Sciatic nerve (tissue), 2 donors: ENCODE measurements around the gene SLAMF8. TPM values are rescaled to one million over a fixed set of nuclear protein-coding genes. Genes with fewer than 3 reads are reported as not detected.
A peak's percentile ranks its signal among the peaks of the same experiment; 100 is the strongest.

Experiments
- ATAC-seq: fragments of 200-7000 bp; cut with Tn5 transposase; one replicate; pipeline ENCODE4 v1.9.1; 2020; ENCODE audit warnings: mild to moderate bottlenecking, moderate library complexity
- DNase-seq: peaks from one replicate; pipeline ENCODE4 v3.0.0-alpha.2; 2020; ENCODE audit warnings: low spot score
- intact Hi-C: fragments of 100-400 bp; cut with DNase I; formaldehyde crosslinking; loops from one replicate; pipeline ENCODE4 v1.14.2; 2022
- total RNA-seq: library from RNA; stranded (reverse); fragmentation: NEBNext Ultra II Directional; extraction: Animal tissue kit (Norgen Biotek cat#: 25700); gene quantifications from one replicate; pipeline ENCODE4 v1.2.1, GENCODE V29; 2021
- donor health status: DM: no; HTN: no; CAD: no.
- donor health status: DM: no; HTN: no; CAD: no.

The SLAMF8 gene
- total RNA-seq, 1 donor from 2014 or later: 3.3 TPM

DNA sequence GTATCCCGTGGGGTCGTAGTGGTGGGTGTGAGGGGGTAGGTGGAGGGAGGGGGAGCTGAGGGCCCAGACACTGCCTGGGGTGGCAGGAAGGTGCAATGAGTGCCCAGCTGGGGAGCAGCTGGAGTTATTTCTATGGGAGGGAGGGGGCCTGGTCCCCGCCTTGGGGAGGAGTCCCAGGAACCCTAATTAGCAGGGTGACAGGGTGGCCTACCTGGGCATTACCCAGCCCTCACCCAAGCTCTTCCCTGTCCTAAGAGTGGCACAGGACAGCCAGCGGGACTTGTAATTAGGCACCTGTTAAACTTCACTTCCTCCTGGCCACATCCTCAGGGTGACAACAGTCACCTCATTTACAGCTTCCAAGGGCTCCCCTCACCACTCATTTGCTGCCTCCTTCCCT is 35.9 kb downstream of the SLAMF8 start, which contains the start of gene VSIG8:
Gene VSIG8 (minus strand): TSS at position 101 of the 400 bp plus-strand sequence. CDS start 136 bp downstream, outside the sequence.
- intact Hi-C loops: no loop called here
- no peak for DNase-seq
- ATAC-seq: no peak

DNA sequence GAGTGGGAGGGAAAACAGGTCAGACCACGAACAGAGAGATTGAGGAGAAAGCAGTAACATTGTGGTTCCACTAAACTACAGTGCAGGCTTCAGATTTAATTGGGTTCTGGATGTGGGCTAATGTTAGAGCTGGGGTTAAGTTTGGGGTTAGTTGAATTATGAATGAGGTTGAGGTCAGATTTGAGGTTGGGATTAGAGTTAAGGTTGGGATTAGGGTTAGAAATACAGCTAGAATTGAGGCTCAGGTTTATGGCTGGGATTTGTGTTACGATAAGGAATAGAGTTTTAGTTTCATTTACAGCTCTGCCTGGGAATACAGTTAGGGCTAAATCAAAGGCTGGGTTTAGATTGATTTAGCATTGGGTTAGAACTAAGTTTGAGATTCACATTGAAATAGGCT is 37.6 kb downstream of the SLAMF8 start:
- intact Hi-C loops: no loop called here
- no peak for ATAC-seq
- no peak for DNase-seq

- DNase-seq: no peak
- no peak for ATAC-seq
- intact Hi-C loops: no loop called here
These were observed 39.4 kb downstream of the SLAMF8 start for GRCh38 chr1:159866066-159866465.

GRCh38 chr1:159866905-159867663 is 40.4 kb downstream of the SLAMF8 start:
- DNase-seq (no peak), ATAC-seq (peak; percentile 42)

DNA sequence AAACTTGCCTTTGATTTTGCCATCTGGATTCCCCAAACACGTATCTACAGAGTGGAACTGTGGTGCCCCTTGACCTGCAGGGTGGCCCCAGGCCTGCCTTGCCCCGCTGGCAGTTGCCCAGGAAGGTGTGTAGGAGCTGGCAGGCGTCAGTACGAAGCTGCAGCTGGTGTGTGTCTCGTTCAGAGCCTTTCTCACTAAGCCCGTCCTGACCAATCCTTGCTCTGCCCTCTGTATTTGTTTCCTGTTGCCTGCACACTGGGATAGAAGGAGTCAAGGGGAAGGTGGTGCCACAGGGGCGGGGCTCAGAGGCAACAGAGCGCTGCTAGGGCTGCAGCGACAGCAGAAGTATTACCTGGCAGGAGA is 41.0 kb downstream of the SLAMF8 start:
- intact Hi-C loops: no loop called here
- no peak for DNase-seq
- ATAC-seq: peak; percentile 80

More at GRCh38 chr1:159866905-159867663, 40.4 kb downstream of the SLAMF8 start:
- intact Hi-C loops: no loop called here

GRCh38 chr1:159868766-159869165 is 42.1 kb downstream of the SLAMF8 start:
- intact Hi-C loops: no loop called here
- ATAC-seq: no peak
- no peak for DNase-seq

DNA sequence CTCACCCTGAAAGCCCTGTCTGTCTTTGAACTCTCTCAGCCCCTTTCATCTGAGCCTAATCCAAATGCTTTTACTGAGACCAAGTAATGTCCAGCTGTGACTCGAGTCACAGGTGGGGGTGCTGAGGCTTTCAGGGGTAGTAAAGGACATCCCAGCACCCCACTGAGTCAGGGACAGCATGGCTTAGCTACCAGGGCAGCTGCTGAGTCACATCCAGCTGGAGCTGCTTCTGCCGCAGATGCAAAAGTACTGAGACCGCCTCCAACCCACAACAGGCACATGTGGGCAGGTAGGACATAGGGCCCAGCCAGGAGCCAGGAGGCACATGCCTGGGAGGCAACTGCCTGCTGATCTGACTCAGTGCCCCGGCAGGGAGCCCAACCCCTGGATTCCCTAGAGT is 42.5 kb downstream of the SLAMF8 start:
- intact Hi-C loops: no loop called here
- ATAC-seq (no peak), DNase-seq (no peak)

GRCh38 chr1:159869607-159870006 is 42.9 kb downstream of the SLAMF8 start:
- intact Hi-C loops: no loop called here
- no peak for ATAC-seq
- no peak for DNase-seq

DNA sequence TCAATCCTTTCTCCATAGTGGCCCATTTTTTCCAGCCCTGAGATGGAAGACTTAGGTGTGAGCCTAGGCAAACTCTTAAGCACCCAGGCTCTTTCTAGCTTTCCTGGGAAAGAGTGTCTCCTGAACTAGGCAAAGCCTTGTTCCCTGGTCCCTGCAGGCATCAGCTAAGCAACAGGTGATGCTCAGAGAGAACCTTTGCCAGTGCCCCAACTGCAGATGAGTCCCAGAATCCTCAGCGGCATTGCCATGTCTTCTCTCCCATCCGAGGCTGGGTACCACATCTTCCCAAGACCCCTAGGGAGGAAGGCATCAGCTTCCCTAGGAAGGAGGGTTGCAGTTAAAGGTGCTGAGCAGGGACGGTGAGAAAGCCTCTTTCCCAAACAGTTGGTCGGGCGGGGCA is 44.0 kb downstream of the SLAMF8 start:
- ATAC-seq (no peak), DNase-seq (no peak)
- intact Hi-C loops: no loop called here

- no peak for ATAC-seq
- intact Hi-C loops: no loop called here
- DNase-seq: no peak
These were observed 46.2 kb downstream of the SLAMF8 start for GRCh38 chr1:159872891-159873290.

- intact Hi-C loops: no loop called here
- DNase-seq: no peak
These were observed 47.0 kb downstream of the SLAMF8 start for GRCh38 chr1:159873530-159874143.

DNA sequence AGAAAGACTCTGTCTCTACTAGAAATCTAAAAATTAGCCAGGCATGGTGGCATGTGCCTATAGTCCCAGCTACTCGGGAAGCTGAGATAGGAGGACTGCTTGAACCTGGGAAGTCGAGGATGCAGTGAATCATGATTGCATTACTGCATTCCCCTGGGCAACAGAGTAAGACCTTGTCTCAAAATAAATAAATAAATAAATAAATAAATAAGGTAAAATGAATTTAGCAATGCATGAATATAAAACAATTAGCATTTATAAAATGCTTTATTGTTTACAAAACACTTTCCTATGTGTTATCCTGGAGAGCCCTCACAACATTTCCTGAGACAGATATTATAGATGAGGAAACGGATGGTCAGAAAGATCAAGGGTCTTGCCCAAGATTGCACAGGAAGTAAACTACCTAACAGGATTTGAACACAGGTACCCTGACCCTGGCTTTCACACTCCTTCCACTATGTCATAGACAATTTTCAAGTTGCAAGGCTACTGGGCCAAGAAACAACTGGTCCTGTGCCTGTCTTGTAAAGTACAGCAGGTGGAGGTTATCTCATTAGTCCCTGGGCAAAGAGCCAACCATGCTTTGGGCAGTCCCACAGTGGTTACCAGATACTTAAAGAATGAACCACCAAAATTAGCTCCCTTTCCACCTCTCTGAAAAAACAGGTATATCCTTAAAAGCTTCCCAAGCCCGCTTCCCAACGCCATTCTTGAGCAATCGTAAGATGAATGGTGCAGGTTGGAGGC is 51.2 kb downstream of the SLAMF8 start:
- no peak for ATAC-seq
- DNase-seq: no peak
- intact Hi-C loops: no loop called here

More at GRCh38 chr1:159873530-159874143, 47.0 kb downstream of the SLAMF8 start:
- no peak for ATAC-seq

DNA sequence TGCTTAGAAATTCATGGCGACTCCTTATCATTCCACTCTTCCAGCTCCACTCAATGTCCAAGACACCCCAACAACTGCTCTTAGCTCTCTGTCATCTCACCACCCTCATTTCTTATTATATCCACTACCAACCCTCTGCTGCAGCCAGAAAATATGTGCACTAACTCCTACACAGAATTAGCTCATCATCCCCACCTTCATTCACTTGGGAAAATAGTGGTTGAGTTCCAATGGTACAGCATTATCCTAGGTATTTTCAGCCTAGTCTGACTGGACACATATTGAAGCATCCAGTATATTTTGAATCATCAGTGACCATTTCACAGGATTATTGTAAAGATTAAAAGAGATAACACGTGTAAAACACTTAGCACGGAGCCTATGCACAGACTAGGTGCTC is 52.5 kb downstream of the SLAMF8 start:
- ATAC-seq: no peak
- intact Hi-C loops: no loop called here

DNA sequence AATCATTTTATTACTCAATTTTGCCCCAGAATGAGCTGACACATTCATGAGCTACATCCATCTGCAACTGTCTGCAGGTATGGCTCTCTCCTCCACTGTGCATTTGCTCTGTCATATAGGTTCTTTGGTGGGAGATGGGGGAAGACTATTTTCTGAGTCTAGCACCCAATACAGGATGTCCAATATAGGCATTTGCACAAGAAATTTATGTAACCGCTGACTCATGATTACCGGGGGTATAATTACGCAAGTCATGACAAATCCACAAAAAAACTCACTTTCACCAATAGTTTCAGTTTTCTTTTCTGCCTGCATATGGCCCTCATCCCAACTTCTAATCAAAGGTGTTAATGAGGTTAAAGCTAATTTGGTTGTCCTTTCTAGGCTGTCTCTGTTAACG is 53.3 kb downstream of the SLAMF8 start:
- DNase-seq: no peak
- intact Hi-C loops: no loop called here
- no peak for ATAC-seq

More for the DNA sequence above, 52.5 kb downstream of the SLAMF8 start:
- DNase-seq: no peak

GRCh38 chr1:159880430-159880829 is 53.8 kb downstream of the SLAMF8 start:
- intact Hi-C loops: no loop called here
- no peak for ATAC-seq
- no peak for DNase-seq

GRCh38 chr1:159881622-159882526 is 55.2 kb downstream of the SLAMF8 start:
- DNase-seq (peak; percentile 81), ATAC-seq (no peak)
- intact Hi-C loops: no loop called here

DNA sequence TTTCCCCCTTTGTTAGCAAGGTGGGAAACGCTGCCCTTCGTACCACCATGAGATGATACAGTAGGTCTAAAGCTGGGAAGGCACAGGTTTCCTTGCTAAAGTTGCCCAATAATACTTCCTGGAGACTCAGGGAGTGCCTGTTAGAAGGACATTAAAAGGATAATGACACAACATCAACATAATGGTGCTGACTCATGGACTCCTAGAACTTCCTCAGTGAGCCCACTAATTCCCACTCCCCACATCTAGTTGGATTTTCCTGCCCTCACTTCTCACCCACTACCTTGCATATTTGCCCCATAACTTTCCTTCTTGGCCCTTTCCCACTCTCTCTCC is 55.8 kb downstream of the SLAMF8 start:
- intact Hi-C loops: no loop called here

GRCh38 chr1:159883134-159883533 is 56.5 kb downstream of the SLAMF8 start:
- DNase-seq (no peak), ATAC-seq (no peak)
- intact Hi-C loops: no loop called here

More for the DNA sequence above, 55.8 kb downstream of the SLAMF8 start:
- no peak for ATAC-seq
- DNase-seq: no peak

DNA sequence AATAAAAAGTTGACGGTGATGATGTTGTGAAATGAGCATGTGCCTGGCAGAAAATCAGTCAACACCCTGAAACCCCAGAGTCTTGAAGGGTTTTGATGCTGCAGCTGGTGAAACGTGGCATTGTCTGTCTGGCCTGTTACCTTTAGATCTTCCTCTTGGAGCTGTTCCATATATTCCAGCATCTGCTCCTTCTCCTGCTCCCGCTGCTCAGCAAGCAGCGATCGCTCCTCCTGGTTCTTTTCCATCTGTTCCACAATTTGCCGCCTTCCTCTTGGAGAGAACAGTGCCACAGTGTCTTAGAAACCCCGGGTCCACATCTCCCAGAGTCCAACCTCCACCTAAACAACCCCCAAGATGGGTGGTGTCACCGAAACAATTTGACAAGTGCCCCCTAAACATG is 57.6 kb downstream of the SLAMF8 start:
- ATAC-seq (no peak), DNase-seq (no peak)
- intact Hi-C loops: no loop called here
